ENCODE data around the gene UBN1. TPM values are rescaled to one million over a fixed set of nuclear protein-coding genes. Genes with fewer than 3 reads are reported as not detected.

Gene UBN1
- total and polyA plus RNA-seq, 3 donors from 2014 or later: 88.1 to 115 (median 98.2) TPM

DNA sequence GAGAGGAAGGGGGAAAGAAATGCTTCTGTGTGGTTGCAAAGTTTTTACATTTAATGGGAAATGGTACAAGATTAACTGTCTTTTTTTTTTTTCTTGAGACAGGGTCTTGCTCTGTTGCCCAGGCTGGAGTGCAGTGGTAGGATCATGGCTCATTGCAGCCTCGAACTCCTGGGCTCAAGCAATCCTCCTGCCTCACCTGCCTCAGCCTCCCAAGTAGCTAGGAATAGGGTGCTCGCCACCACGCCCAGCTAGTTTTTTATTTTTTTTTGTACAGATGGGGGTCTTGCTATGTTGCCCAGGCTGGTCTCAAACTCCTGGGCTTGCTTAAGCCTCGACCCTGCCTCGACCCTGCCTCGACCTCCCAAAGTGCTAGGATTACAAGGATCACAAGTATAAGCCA is 41.0 kb upstream of the UBN1 start:
- 91 to 96% methylated on average over 6 of the region's 6 CpGs for WGBS, 2 donors
- Histone ChIP-seq H3K36me3 (ENCODE audit: low read depth, missing control alignments) (no peaks in the 10 kb centered on the region), H3K9me3 (no peaks in the 10 kb centered on the region), H3K27ac (no peak overlapping the region), H3K27me3 (no peaks in the 10 kb centered on the region), H3K4me3 (no peak overlapping the region), H3K4me1 (peaks cover 9% of the 10 kb centered on the region)
- intact Hi-C loops (cut with DNase I; ENCODE audit: low total_unique reads): no loop called here
- DNase-seq: no peak
- TF ChIP-seq, protein P1, sequence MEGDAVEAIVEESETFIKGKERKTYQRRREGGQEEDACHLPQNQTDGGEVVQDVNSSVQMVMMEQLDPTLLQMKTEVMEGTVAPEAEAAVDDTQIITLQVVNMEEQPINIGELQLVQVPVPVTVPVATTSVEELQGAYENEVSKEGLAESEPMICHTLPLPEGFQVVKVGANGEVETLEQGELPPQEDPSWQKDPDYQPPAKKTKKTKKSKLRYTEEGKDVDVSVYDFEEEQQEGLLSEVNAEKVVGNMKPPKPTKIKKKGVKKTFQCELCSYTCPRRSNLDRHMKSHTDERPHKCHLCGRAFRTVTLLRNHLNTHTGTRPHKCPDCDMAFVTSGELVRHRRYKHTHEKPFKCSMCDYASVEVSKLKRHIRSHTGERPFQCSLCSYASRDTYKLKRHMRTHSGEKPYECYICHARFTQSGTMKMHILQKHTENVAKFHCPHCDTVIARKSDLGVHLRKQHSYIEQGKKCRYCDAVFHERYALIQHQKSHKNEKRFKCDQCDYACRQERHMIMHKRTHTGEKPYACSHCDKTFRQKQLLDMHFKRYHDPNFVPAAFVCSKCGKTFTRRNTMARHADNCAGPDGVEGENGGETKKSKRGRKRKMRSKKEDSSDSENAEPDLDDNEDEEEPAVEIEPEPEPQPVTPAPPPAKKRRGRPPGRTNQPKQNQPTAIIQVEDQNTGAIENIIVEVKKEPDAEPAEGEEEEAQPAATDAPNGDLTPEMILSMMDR (IDR thresholded peaks at IDR 0.05): no peak
- no peak for TF ChIP-seq POLR2A (IDR thresholded peaks at IDR 0.05)

DNA sequence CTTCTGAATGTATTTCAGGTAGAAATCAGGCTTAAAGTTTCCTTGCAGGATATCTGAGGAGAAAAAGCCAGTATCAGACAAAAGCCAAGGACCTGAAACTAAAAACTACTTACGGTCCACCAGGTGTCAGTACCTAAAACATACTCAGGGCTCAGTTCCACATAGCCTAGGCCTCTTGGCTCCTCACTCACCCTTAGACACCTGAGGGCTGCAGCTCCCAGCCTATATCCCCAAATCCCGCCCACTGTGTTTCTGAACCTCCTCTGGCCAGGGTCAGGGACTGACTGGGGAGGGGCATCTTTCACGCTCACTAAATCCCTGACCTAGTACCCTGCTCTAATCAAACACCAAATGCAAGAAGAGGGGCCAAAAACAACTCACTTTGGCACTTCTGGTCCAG is 36.0 kb upstream of the UBN1 start:
- intact Hi-C loops (cut with DNase I; ENCODE audit: low total_unique reads): no loop called here
- no peak for TF ChIP-seq POLR2A (IDR thresholded peaks at IDR 0.05)
- TF ChIP-seq, protein P1 (IDR thresholded peaks at IDR 0.05): no peak
- Histone ChIP-seq H3K4me3 (no peak overlapping the region), H3K27ac (no peak overlapping the region), H3K4me1 (no peaks in the 10 kb centered on the region), H3K36me3 (ENCODE audit: low read depth, missing control alignments) (no peaks in the 10 kb centered on the region), H3K9me3 (no peaks in the 10 kb centered on the region), H3K27me3 (no peaks in the 10 kb centered on the region)
- 94 to 100% methylated on average over 3 of the region's 3 CpGs for whole genome bisulfite sequencing, 2 donors
- no peak for DNase-seq

DNA sequence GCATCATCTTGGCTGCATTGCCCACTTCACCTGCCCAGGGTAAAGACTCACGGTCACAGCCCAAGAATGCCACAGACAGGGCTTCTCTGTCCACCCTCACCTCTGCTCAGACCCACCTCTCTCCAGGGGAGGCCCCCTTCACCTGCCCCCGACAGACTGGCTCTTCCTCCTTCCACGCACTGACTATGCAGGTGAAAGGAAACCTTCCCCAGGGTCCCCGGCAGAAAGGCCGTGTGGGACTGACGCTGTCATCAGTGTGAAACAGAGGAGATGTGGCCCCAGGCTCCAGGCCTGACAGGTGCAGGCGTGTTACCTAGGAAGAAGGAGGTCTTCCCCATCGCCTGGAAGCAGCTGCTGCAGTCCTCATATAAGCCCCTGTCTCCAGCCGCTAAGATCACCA is 35.5 kb upstream of the UBN1 start:
- 87 to 95% methylated on average over 9 of the region's 9 CpGs for WGBS, 2 donors
- intact Hi-C loops (cut with DNase I; ENCODE audit: low total_unique reads): no loop called here
- Histone ChIP-seq H3K4me1 (no peaks in the 10 kb centered on the region), H3K9me3 (no peaks in the 10 kb centered on the region), H3K4me3 (no peak overlapping the region), H3K27ac (no peak overlapping the region), H3K27me3 (no peaks in the 10 kb centered on the region), H3K36me3 (ENCODE audit: low read depth, missing control alignments) (no peaks in the 10 kb centered on the region)
- no peak for TF ChIP-seq POLR2A (IDR thresholded peaks at IDR 0.05)
- TF ChIP-seq, protein P1 (IDR thresholded peaks at IDR 0.05): no peak
- no peak for DNase-seq

DNA sequence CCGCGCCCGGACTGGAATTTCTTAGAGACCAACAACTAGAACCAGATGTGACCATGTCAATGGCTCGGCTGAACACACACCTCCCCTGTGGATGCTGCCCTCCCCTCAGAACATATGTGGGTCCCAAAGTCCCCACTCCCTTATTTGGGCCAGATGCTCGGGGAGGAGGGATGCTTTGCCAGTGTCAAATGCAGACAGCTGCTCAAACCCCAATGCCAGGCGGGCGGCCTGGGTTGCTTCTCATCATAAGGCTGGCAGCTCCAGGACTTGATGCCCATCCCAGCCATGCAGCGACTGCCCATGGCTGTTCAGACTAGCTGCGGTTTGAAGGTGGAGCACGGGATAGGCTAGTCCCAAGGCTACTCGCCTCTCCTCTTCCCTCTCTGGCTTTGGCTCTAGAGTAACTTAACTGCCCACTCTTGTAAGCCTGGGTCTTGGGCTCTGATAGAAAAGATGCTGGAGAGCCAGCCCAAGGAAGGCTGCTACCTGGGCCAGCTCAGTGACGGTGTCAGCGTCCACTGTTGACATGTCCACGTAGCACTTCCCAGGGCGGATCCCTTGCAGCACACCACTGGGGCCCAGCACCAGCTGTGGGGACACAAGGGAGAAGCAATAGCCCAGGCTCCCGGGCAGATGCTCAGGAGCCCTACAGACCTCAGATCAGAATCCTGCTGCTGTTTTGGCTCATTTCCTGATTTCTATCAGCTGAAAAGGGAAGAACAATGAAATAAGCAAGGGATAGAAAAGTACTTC is 33.9 kb upstream of the UBN1 start:
- TF ChIP-seq POLR2A (IDR thresholded peaks at IDR 0.05): no peak
- TF ChIP-seq, protein P1 (IDR thresholded peaks at IDR 0.05): no peak
- no peak overlapping the region for H3K4me3 ChIP-seq
- no peak overlapping the region for H3K27ac ChIP-seq
- DNase-seq: no peak
- no peaks in the 10 kb centered on the region for H3K4me1 ChIP-seq
- no peaks in the 10 kb centered on the region for H3K27me3 ChIP-seq
- H3K9me3 ChIP-seq: no peaks in the 10 kb centered on the region
- intact Hi-C loops (cut with DNase I; ENCODE audit: low total_unique reads): no loop called here
- 94 to 97% methylated on average over 15 to 16 of the region's 16 CpGs for WGBS, 2 donors
- H3K36me3 ChIP-seq (ENCODE audit: low read depth, missing control alignments): no peaks in the 10 kb centered on the region

DNA sequence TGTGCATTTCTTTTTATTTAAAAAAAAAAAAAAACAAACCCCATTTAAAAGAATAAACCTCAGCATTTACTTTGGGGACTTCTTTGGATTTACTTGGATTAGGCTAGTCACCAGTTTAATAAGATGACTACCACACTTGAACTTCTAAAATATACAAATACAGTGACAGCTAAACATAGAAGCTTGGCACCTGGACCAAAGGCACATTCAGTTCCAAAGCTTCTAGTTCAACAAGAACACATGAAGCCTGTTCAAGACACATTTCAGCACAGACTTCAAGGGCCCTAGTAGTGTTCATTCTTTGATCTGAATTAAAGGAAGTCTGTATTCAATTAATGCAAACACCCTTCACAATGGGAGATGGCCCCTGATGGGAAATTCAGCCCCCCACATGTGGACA is 33.2 kb upstream of the UBN1 start:
- Histone ChIP-seq H3K9me3 (no peaks in the 10 kb centered on the region), H3K4me3 (no peak overlapping the region), H3K36me3 (ENCODE audit: low read depth, missing control alignments) (no peaks in the 10 kb centered on the region), H3K27me3 (no peaks in the 10 kb centered on the region), H3K4me1 (no peaks in the 10 kb centered on the region), H3K27ac (no peak overlapping the region)
- TF ChIP-seq, protein P1 (IDR thresholded peaks at IDR 0.05): no peak
- TF ChIP-seq POLR2A (IDR thresholded peaks at IDR 0.05): no peak
- intact Hi-C loops (cut with DNase I; ENCODE audit: low total_unique reads): no loop called here
- DNase-seq: no peak

Measured in testis (tissue), 3 donors.